ENCODE results near the gene MUL1.

GRCh38 chr1:20498116-20498515 lies 9.8 kb downstream of the MUL1 start:
- TF ChIP-seq SMARCC2 (IDR thresholded peaks at IDR 0.05; ENCODE audit: low read depth) = no peak
- TF ChIP-seq, protein P1, sequence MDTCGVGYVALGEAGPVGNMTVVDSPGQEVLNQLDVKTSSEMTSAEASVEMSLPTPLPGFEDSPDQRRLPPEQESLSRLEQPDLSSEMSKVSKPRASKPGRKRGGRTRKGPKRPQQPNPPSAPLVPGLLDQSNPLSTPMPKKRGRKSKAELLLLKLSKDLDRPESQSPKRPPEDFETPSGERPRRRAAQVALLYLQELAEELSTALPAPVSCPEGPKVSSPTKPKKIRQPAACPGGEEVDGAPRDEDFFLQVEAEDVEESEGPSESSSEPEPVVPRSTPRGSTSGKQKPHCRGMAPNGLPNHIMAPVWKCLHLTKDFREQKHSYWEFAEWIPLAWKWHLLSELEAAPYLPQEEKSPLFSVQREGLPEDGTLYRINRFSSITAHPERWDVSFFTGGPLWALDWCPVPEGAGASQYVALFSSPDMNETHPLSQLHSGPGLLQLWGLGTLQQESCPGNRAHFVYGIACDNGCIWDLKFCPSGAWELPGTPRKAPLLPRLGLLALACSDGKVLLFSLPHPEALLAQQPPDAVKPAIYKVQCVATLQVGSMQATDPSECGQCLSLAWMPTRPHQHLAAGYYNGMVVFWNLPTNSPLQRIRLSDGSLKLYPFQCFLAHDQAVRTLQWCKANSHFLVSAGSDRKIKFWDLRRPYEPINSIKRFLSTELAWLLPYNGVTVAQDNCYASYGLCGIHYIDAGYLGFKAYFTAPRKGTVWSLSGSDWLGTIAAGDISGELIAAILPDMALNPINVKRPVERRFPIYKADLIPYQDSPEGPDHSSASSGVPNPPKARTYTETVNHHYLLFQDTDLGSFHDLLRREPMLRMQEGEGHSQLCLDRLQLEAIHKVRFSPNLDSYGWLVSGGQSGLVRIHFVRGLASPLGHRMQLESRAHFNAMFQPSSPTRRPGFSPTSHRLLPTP (IDR thresholded peaks at IDR 0.05; ENCODE audit: borderline replicate concordance, extremely low read depth, insufficient read length) = no peak
- no peak for TF ChIP-seq NCOA1 (IDR thresholded peaks at IDR 0.05; ENCODE audit: low read depth)
- TF ChIP-seq POLR2A (conservative IDR thresholded peaks at IDR 0.05) = 0 out of 2 replicates have a peak, but pooled peaks have one; percentile 24
- TF ChIP-seq, protein P2, sequence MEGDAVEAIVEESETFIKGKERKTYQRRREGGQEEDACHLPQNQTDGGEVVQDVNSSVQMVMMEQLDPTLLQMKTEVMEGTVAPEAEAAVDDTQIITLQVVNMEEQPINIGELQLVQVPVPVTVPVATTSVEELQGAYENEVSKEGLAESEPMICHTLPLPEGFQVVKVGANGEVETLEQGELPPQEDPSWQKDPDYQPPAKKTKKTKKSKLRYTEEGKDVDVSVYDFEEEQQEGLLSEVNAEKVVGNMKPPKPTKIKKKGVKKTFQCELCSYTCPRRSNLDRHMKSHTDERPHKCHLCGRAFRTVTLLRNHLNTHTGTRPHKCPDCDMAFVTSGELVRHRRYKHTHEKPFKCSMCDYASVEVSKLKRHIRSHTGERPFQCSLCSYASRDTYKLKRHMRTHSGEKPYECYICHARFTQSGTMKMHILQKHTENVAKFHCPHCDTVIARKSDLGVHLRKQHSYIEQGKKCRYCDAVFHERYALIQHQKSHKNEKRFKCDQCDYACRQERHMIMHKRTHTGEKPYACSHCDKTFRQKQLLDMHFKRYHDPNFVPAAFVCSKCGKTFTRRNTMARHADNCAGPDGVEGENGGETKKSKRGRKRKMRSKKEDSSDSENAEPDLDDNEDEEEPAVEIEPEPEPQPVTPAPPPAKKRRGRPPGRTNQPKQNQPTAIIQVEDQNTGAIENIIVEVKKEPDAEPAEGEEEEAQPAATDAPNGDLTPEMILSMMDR (IDR thresholded peaks at IDR 0.05 in 2 of 3, conservative IDR thresholded peaks at IDR 0.05 in 1 of 3; ENCODE audit: insufficient read depth in 2 of 3, low read depth in 1 of 3, low read length in 3 of 3) = no peak
- no peak for TF ChIP-seq CHD2 (IDR thresholded peaks at IDR 0.05; ENCODE audit: low read depth, low read length)
- no peak for TF ChIP-seq KDM5B (IDR thresholded peaks at IDR 0.05; ENCODE audit: insufficient replicate concordance, low read depth, low read length)
- TF ChIP-seq MEIS2 (IDR thresholded peaks at IDR 0.05; ENCODE audit: partially characterized antibody) = no peak
- TF ChIP-seq, protein P3, sequence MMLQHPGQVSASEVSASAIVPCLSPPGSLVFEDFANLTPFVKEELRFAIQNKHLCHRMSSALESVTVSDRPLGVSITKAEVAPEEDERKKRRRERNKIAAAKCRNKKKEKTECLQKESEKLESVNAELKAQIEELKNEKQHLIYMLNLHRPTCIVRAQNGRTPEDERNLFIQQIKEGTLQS (IDR thresholded peaks at IDR 0.05) = no peak
- TF ChIP-seq, protein P3 (CRISPR knock-in tag; conservative IDR thresholded peaks at IDR 0.05) = no peak
- TF ChIP-seq, protein P4, sequence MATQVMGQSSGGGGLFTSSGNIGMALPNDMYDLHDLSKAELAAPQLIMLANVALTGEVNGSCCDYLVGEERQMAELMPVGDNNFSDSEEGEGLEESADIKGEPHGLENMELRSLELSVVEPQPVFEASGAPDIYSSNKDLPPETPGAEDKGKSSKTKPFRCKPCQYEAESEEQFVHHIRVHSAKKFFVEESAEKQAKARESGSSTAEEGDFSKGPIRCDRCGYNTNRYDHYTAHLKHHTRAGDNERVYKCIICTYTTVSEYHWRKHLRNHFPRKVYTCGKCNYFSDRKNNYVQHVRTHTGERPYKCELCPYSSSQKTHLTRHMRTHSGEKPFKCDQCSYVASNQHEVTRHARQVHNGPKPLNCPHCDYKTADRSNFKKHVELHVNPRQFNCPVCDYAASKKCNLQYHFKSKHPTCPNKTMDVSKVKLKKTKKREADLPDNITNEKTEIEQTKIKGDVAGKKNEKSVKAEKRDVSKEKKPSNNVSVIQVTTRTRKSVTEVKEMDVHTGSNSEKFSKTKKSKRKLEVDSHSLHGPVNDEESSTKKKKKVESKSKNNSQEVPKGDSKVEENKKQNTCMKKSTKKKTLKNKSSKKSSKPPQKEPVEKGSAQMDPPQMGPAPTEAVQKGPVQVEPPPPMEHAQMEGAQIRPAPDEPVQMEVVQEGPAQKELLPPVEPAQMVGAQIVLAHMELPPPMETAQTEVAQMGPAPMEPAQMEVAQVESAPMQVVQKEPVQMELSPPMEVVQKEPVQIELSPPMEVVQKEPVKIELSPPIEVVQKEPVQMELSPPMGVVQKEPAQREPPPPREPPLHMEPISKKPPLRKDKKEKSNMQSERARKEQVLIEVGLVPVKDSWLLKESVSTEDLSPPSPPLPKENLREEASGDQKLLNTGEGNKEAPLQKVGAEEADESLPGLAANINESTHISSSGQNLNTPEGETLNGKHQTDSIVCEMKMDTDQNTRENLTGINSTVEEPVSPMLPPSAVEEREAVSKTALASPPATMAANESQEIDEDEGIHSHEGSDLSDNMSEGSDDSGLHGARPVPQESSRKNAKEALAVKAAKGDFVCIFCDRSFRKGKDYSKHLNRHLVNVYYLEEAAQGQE (IDR thresholded peaks at IDR 0.05; ENCODE audit: borderline replicate concordance) = no peak
- TF ChIP-seq, protein P4 (CRISPR knock-in tag; IDR thresholded peaks at IDR 0.05; ENCODE audit: low read depth) = no peak
- no peak for TF ChIP-seq E2F5 (CRISPR knock-in tag; IDR thresholded peaks at IDR 0.05)
